K562 (cell line): Measurements from ENCODE around the gene SPON1. TPM values are rescaled to one million over a fixed set of nuclear protein-coding genes. Genes with fewer than 3 reads are reported as not detected.

Experiments
- ATAC-seq: fragments of 200-7000 bp; cut with Tn5 transposase; 3 replicates; pipeline ENCODE4 v1.9.1; 2020; ENCODE audit warnings: moderate library complexity
- BruUV-seq: library from RNA; stranded (reverse); fragments of 400-500 nt; replicated peaks from 2 replicates; lab custom pipeline; 2021; lab: Mats Ljungman, UMichigan
- CTCF ChIA-PET: fragments of 300-600 bp; formaldehyde crosslinking; extraction: SDS; loops from one replicate; lab custom pipeline; 2021; ENCODE audit warnings: low intra/inter-chr PET ratio; lab: Yijun Ruan, JAX
- POLR2A ChIA-PET: fragments of 300-600, 350-650 bp; sonication (Branson Sonifier 250); formaldehyde crosslinking; extraction: SDS; loops from one replicate; lab custom pipeline; 2021; ENCODE audit warnings: antibody characterized with exemption, inconsistent platforms; lab: Yijun Ruan, JAX
- DNase-seq, 4 experiments: peaks; one replicate each; pipeline versions ENCODE4 v3.0.0 to v3.0.0-alpha.2; 2011 to 2018; ENCODE audit warnings: low spot score in 3 of 4, mixed read lengths in 3 of 4; ENCODE audit errors: extremely low read depth in 1 of 4
- FAIRE-seq: peaks from 2 replicates; lab custom pipeline; 2011; peaks lifted over from hg19 to GRCh38; lab: Jason Lieb, UNC
- H2AFZ ChIP-seq: 2 replicates; pipeline ENCODE4 v1.6.0; 2011; ENCODE audit warnings: low read depth, low read length, control low read depth, inconsistent platforms
- H3K27ac ChIP-seq: fragments of 200-600 bp; 3 replicates; pipeline ENCODE4 v1.8.0; 2011; ENCODE audit warnings: low read depth, mild to moderate bottlenecking, control low read depth, inconsistent platforms, low read length, moderate library complexity, mixed read lengths; ENCODE audit errors: extremely low read depth
- H3K27me3 ChIP-seq, 2 experiments: fragments of 300-600 bp in 1 of 2; 2 replicates in 1 of 2; 3 replicates in 1 of 2; pipeline versions ENCODE4 v1.6.0 to v1.8.0; 2011; ENCODE audit warnings: inconsistent platforms in 2 of 2, low read length in 2 of 2, mild to moderate bottlenecking in 1 of 2, mixed read lengths in 1 of 2, moderate library complexity in 1 of 2; ENCODE audit not compliant: control insufficient read depth in 2 of 2, insufficient read depth in 2 of 2
- H3K36me3 ChIP-seq: fragments of 300-600 bp; 3 replicates; pipeline ENCODE4 v1.8.0; 2011; ENCODE audit warnings: mild to moderate bottlenecking, low read length, inconsistent platforms; ENCODE audit not compliant: control insufficient read depth, insufficient read depth
- H3K4me1 ChIP-seq, 2 experiments: fragments of 200-600 bp in 1 of 2; replicated peaks in 1 of 2; 2 replicates in 1 of 2; 3 replicates in 1 of 2; pipeline versions ENCODE4 v1.5.1 to v1.8.0; 2011; ENCODE audit warnings: inconsistent platforms in 2 of 2, low read length in 2 of 2, mild to moderate bottlenecking in 1 of 2, mixed read lengths in 1 of 2, moderate library complexity in 1 of 2; ENCODE audit not compliant: control insufficient read depth in 2 of 2, insufficient read depth in 2 of 2
- H3K4me2 ChIP-seq: 2 replicates; pipeline ENCODE4 v1.6.1; 2011; ENCODE audit warnings: low read length, control low read depth, inconsistent platforms, mixed read lengths; ENCODE audit not compliant: insufficient read depth
- H3K4me3 ChIP-seq: fragments of 200-600 bp; sonication (generic), shearing (Covaris generic); 2 replicates; pipeline ENCODE4 v1.5.1; 2016; ENCODE audit warnings: control low read depth, inconsistent platforms
- H3K79me2 ChIP-seq: fragments of 200-600 bp; 3 replicates; pipeline ENCODE4 v1.8.0; 2011; ENCODE audit warnings: low read length, inconsistent platforms; ENCODE audit not compliant: control insufficient read depth, insufficient read depth
- H3K9ac ChIP-seq, 2 experiments: 2 replicates each; pipeline versions ENCODE4 v1.6.0 to v1.6.1; 2011; ENCODE audit warnings: low read depth in 2 of 2, low read length in 2 of 2, control low read depth in 1 of 2, inconsistent platforms in 1 of 2, mild to moderate bottlenecking in 1 of 2, mixed read lengths in 1 of 2; ENCODE audit not compliant: insufficient read depth in 1 of 2
- H3K9me1 ChIP-seq: one replicate; pipeline ENCODE4 v1.6.0; 2011; ENCODE audit warnings: inconsistent platforms, mild to moderate bottlenecking, low read length, moderate library complexity; ENCODE audit not compliant: control insufficient read depth, insufficient read depth
- H3K9me3 ChIP-seq: replicated peaks from 2 replicates; pipeline ENCODE4 v1.5.1; 2011; ENCODE audit warnings: low read depth, low read length, inconsistent platforms; ENCODE audit not compliant: control insufficient read depth, insufficient read depth
- H4K20me1 ChIP-seq: replicated peaks from 2 replicates; pipeline ENCODE4 v1.6.1; 2011; ENCODE audit warnings: low read length, inconsistent platforms, mixed read lengths; ENCODE audit not compliant: control insufficient read depth, insufficient read depth
- CBFA2T3 ChIP-seq: fragments of 450-650 bp; IDR thresholded peaks from 2 replicates; pipeline ENCODE4 v1.6.1; 2017
- CHD1 ChIP-seq: fragments of 200-600 bp; sonication (generic); IDR thresholded peaks from one replicate; pipeline ENCODE4 v1.6.1; 2012; ENCODE audit warnings: mild to moderate bottlenecking, moderate library complexity, low read length, inconsistent platforms
- FOXK2 ChIP-seq, 2 experiments: fragments of 450-650 bp; IDR thresholded peaks in 1 of 2; conservative IDR thresholded peaks in 1 of 2; 2 replicates each; pipeline ENCODE4 v1.6.1; 2016; ENCODE audit warnings: low read depth in 2 of 2, mild to moderate bottlenecking in 1 of 2
- GABPB1 ChIP-seq: sonication (generic); formaldehyde crosslinking; IDR thresholded peaks from 2 replicates; pipeline ENCODE4 v1.8.0; 2022; ENCODE audit warnings: mild to moderate bottlenecking, missing genetic modification reagents
- KLF10 ChIP-seq: fragments of 250-450 bp; sonication (Bioruptor Pico); IDR thresholded peaks from 2 replicates; pipeline ENCODE4 v1.6.1; 2021; ENCODE audit warnings: matching md5 sums
- RCOR1 ChIP-seq, 2 experiments: IDR thresholded peaks; 2 replicates each; pipeline ENCODE4 v1.6.1; 2012; ENCODE audit warnings: low read depth in 2 of 2, low read length in 2 of 2, borderline replicate concordance in 1 of 2, improper control_type of control experiment in 1 of 2
- SAFB2 ChIP-seq: fragments of 200-400 bp; formaldehyde crosslinking; IDR thresholded peaks from 2 replicates; pipeline ENCODE4 v1.6.1; 2018; ENCODE audit warnings: borderline replicate concordance, low read length, low read depth, moderate library complexity; ENCODE audit not compliant: severe bottlenecking
- SETDB1 ChIP-seq: IDR thresholded peaks from one replicate; pipeline ENCODE4 v1.6.1; 2012; ENCODE audit warnings: low read length, control low read depth, inconsistent platforms
- STAG1 ChIP-seq: sonication (generic); formaldehyde crosslinking; IDR thresholded peaks from 2 replicates; pipeline ENCODE4 v1.5.0; 2020; ENCODE audit warnings: missing genetic modification reagents, borderline replicate concordance
- STAT5B ChIP-seq: fragments of 250-450 bp; sonication (Bioruptor Pico); IDR thresholded peaks from 2 replicates; pipeline ENCODE4 v1.8.0; 2021; ENCODE audit warnings: mild to moderate bottlenecking, inconsistent platforms
- TBP ChIP-seq: optimal IDR thresholded peaks from 2 replicates; pipeline ENCODE3; 2011; ENCODE audit warnings: low read depth, low read length, improper control_type of control experiment
- ZC3H11A ChIP-seq: IDR thresholded peaks from 2 replicates; pipeline ENCODE4 v1.6.1; 2012; ENCODE audit warnings: low read depth, low read length, improper control_type of control experiment
- ZKSCAN8 ChIP-seq: fragments of 200-800 bp; sonication (Bioruptor generic); IDR thresholded peaks from 2 replicates; pipeline ENCODE4 v1.6.1; 2016; ENCODE audit warnings: missing genetic modification characterization, missing compliant biosample characterization
- ZNF224 ChIP-seq: sonication (generic); formaldehyde crosslinking; IDR thresholded peaks from 2 replicates; pipeline ENCODE4 v1.8.0; 2022; ENCODE audit warnings: mild to moderate bottlenecking, missing genetic modification reagents
- ZNF23 ChIP-seq: fragments of 250-450 bp; sonication (Bioruptor Pico); IDR thresholded peaks from 2 replicates; pipeline ENCODE4 v1.4.0; 2020; ENCODE audit warnings: mild to moderate bottlenecking
- ZNF24 ChIP-seq: fragments of 450-650 bp; IDR thresholded peaks from 2 replicates; pipeline ENCODE4 v1.6.1; 2016
- ZNF586 ChIP-seq: fragments of 450-650 bp; formaldehyde crosslinking; conservative IDR thresholded peaks from 2 replicates; pipeline ENCODE4 v1.4.0; 2020; ENCODE audit warnings: mild to moderate bottlenecking, moderate library complexity
- ZNF668 ChIP-seq: fragments of 250-450 bp; sonication (Bioruptor Pico); IDR thresholded peaks from 2 replicates; pipeline ENCODE4 v1.8.0; 2022; ENCODE audit warnings: mild to moderate bottlenecking, inconsistent platforms
- WGBS: fragments of 100-300 bp; shearing (Covaris generic); methylation state at CpG from one replicate; pipeline ENCODE4 v1.1.6; 2016; ENCODE audit warnings: low coverage, mixed read lengths; ENCODE audit not compliant: insufficient coverage; ENCODE audit errors: missing lambda C conversion rate; 5-methylcytosine and 5-hydroxymethylcytosine counted together
- in situ Hi-C: fragments of 300-500 bp; cut with MboI; formaldehyde crosslinking; loops from 4 replicates; pipeline ENCODE4 v1.15.0; 2018; ENCODE audit warnings: inconsistent platforms, mixed read lengths
- intact Hi-C: fragments of 100-400 bp; cut with micrococcal nuclease; formaldehyde crosslinking; loops from 2 replicates; pipeline ENCODE4 v1.14.2; 2022
- polyA plus RNA-seq, 8 experiments: library from polyadenylated mRNA; depleted of rRNA in 4 of 8; stranded (reverse) in 5 of 8; unstranded in 3 of 8; fragments of >200 nt; fragmentation: Nextera tagmentation in 2 of 8; fragmentation: Illumina TruSeq in 1 of 8; extraction: Ambion mirVana in 2 of 8; extraction: Trizol in 1 of 8; gene quantifications; 2 replicates each; pipeline versions ENCODE4 v1.2.1 to v1.2.3, GENCODE V29; 2011 to 2014; ENCODE audit warnings: inconsistent platforms in 1 of 8, missing spikeins in 1 of 8
- total RNA-seq, 7 experiments: library from RNA; depleted of rRNA in 6 of 7; stranded (reverse); fragments of >200 nt in 6 of 7; fragmentation: Illumina TruSeq in 2 of 7; extraction: Trizol in 2 of 7; gene quantifications; 2 replicates each; pipeline versions ENCODE4 v1.2.1 to v1.2.3, GENCODE V29; 2011 to 2021; ENCODE audit warnings: low replicate concordance in 1 of 7
- TF ChIP-seq, protein P1 (sequence below): sonication (generic); formaldehyde crosslinking; IDR thresholded peaks from 2 replicates; pipeline ENCODE4 v1.9.0; 2022; ENCODE audit warnings: mild to moderate bottlenecking, missing genetic modification reagents

SPON1 gene
- total and polyA plus RNA-seq, 9 of the 15 experiments (the other 6 are each of a cell fraction or from before 2014, with no cell fraction given), result 0.04 to 0.06 TPM; not detected in 7

DNA sequence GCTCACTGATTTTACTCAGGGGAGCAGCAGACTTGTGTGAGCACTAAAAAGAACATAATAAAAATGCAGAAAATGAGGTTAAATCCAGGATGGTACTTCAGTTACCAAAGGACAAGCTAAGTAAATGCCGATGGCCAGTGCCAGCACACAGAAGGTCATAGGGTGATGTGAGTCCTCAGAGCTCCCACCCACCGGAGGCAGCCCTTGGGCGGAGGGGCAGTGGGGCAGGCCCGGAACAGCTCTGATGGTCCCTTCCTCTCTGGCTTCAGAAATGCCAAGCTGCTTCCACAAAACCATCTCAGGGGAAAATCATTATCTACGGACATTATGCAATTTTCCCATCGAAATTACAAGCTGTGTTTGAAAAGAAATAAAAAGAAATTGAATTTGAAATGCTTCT, 271.9 kb downstream of the SPON1 start:
- H4K20me1 ChIP-seq, result no peaks in the 10 kb centered on the region
- peaks cover 9 to 47% of the 10 kb centered on the region in 2 experiments; a peak in 4 of 5 replicates for H3K27me3 ChIP-seq
- no peaks in the 10 kb centered on the region for H3K9me1 ChIP-seq
- ATAC-seq, result no peak
- no peak overlapping the region for H3K4me2 ChIP-seq
- H3K4me1 ChIP-seq, result no peaks in the 10 kb centered on the region
- no peaks in the 10 kb centered on the region for H3K36me3 ChIP-seq
- BruUV-seq, result no TSS peak
- no peak overlapping the region for H3K27ac ChIP-seq
- no peak overlapping the region for H3K4me3 ChIP-seq
- H2AFZ ChIP-seq, result no peak overlapping the region
- H3K9ac ChIP-seq, result no peak overlapping the region
- no peaks in the 10 kb centered on the region for H3K9me3 ChIP-seq
- TF ChIP-seq SETDB1, result no peak
- TF ChIP-seq CBFA2T3, result no peak
- TF ChIP-seq KLF10 (CRISPR knock-in tag), result no peak
- TF ChIP-seq STAG1, result no peak
- TF ChIP-seq RCOR1 (IDR thresholded peaks at IDR 0.05; ENCODE audit: borderline replicate concordance in 1 of 2, low read depth in 2 of 2, low read length in 2 of 2), result no peak
- TF ChIP-seq CHD1, result no peak
- TF ChIP-seq ZNF24, result no peak
- no peak for TF ChIP-seq STAT5B (CRISPR knock-in tag)
- no peak for TF ChIP-seq ZKSCAN8 (CRISPR knock-in tag)
- TF ChIP-seq GABPB1 (CRISPR knock-in tag), result no peak
- TF ChIP-seq, protein P1, sequence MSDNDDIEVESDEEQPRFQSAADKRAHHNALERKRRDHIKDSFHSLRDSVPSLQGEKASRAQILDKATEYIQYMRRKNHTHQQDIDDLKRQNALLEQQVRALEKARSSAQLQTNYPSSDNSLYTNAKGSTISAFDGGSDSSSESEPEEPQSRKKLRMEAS (CRISPR knock-in tag), result no peak
- TF ChIP-seq TBP, result no peak
- TF ChIP-seq ZNF23 (CRISPR knock-in tag), result no peak
- TF ChIP-seq ZNF224, result no peak
- no peak for TF ChIP-seq ZC3H11A
- TF ChIP-seq FOXK2 (conservative IDR thresholded peaks at IDR 0.05 in 1 of 2, IDR thresholded peaks at IDR 0.05 in 1 of 2; ENCODE audit: low read depth in 2 of 2), result no peak
- TF ChIP-seq ZNF668 (CRISPR knock-in tag), result no peak
- TF ChIP-seq ZNF586 (CRISPR knock-in tag), result no peak
- TF ChIP-seq SAFB2, result no peak
- 1% methylated on average over 6 of the region's 6 CpGs for WGBS
- no peak for DNase-seq
- no peaks in the 10 kb centered on the region for H3K79me2 ChIP-seq
- in situ Hi-C loops (no loop called here), intact Hi-C loops (no loop called here)
- FAIRE-seq, result no peak
- POLR2A ChIA-PET, result interaction anchor here (0.8 kb wide), 1 partner anchor 17 kb away, joined by 3 read pairs; no protein-coding TSS in a partner anchor
- CTCF ChIA-PET, result no interaction called here
